Measurements from ENCODE around the gene DDX1. TPM values are rescaled to one million over a fixed set of nuclear protein-coding genes. Genes with fewer than 3 reads are reported as not detected.

The DDX1 gene
- total and polyA plus RNA-seq, 9 of the 15 experiments (the other 6 are each of a cell fraction or from before 2014, with no cell fraction given), result 116 to 277 (median 232) TPM

- DNase-seq (ENCODE audit: extremely low read depth in 1 of 4, low spot score in 3 of 4) (peak; percentile 74 to 83 (median 78)), ATAC-seq (peak; percentile 97), FAIRE-seq (peak; percentile 88)
- H4K20me1 ChIP-seq (replicated peaks; ENCODE audit: control insufficient read depth, insufficient read depth, low read length), result no peaks in the 10 kb centered on the region
- no peaks in the 10 kb centered on the region for H3K27me3 ChIP-seq (ENCODE audit: control insufficient read depth in 2 of 2, insufficient read depth in 2 of 2, low read length in 2 of 2)
- no peaks in the 10 kb centered on the region for H3K9me3 ChIP-seq (replicated peaks; ENCODE audit: control insufficient read depth, insufficient read depth, low read depth, low read length)
- no peak overlapping the region for H3K4me2 ChIP-seq (ENCODE audit: insufficient read depth, low read length)
- no peak overlapping the region for H2AFZ ChIP-seq (ENCODE audit: low read depth, low read length)
- no peaks in the 10 kb centered on the region for H3K79me2 ChIP-seq (ENCODE audit: control insufficient read depth, insufficient read depth, low read length)
- no peaks in the 10 kb centered on the region for H3K9me1 ChIP-seq (ENCODE audit: control insufficient read depth, insufficient read depth, low read length)
- in situ Hi-C loops (cut with MboI) (loop anchor here (5.0 kb wide), 1 partner anchor 110 kb away; no protein-coding TSS in a partner anchor), intact Hi-C loops (cut with micrococcal nuclease) (loop anchor here (1.0 to 10.0 kb wide), 6 partner anchors 111 to 972 kb away; no protein-coding TSS in a partner anchor)
- ChIA-PET POLR2A (no interaction called here), CTCF (ENCODE audit: low intra/inter-chr PET ratio) (interaction anchor here (0.6 to 2.5 kb wide), 4 partner anchors 112 to 971 kb away, joined by 3 to 18 read pairs (median 10); no protein-coding TSS in a partner anchor)
- no peak overlapping the region for H3K9ac ChIP-seq (ENCODE audit: insufficient read depth in 1 of 2, low read depth in 2 of 2, low read length in 2 of 2)
- no peak overlapping the region for H3K4me3 ChIP-seq
- H3K27ac ChIP-seq (ENCODE audit: extremely low read depth, low read depth, low read length), result no peak overlapping the region
- H3K4me1 ChIP-seq (replicated peaks in 1 of 2; ENCODE audit: control insufficient read depth in 2 of 2, insufficient read depth in 2 of 2, low read length in 2 of 2), result no peaks in the 10 kb centered on the region; a peak in 1 of 5 replicates
- no TSS peak for BruUV-seq (replicated peaks)
- peaks cover 70% of the 10 kb centered on the region for H3K36me3 ChIP-seq (ENCODE audit: control insufficient read depth, insufficient read depth, low read length)
- 25% methylated on average over 6 of the region's 6 CpGs for WGBS (ENCODE audit: insufficient coverage, low coverage, missing lambda C conversion rate)
- TF ChIP-seq ZNF586 (CRISPR knock-in tag; conservative IDR thresholded peaks at IDR 0.05), result no peak
- TF ChIP-seq MAFF (IDR thresholded peaks at IDR 0.05; ENCODE audit: low read length), result no peak
- TF ChIP-seq JUND (IDR thresholded peaks at IDR 0.05; ENCODE audit: borderline replicate concordance, low read depth, low read length), result peak; percentile 36
- no peak for TF ChIP-seq JUND (tag; IDR thresholded peaks at IDR 0.05; ENCODE audit: borderline replicate concordance, low read depth, low read length)
- TF ChIP-seq CREM (IDR thresholded peaks at IDR 0.05; ENCODE audit: low read depth), result peak; percentile 45; the same call in 1 of the 2 replicates
- TF ChIP-seq ZNF695 (CRISPR knock-in tag; IDR thresholded peaks at IDR 0.05), result no peak
- no peak for TF ChIP-seq ZNF75A (CRISPR knock-in tag; IDR thresholded peaks at IDR 0.05)
- 0 out of 2 replicates have a peak, but pooled peaks have one; percentile 66 for TF ChIP-seq XRCC5 (IDR thresholded peaks at IDR 0.05; ENCODE audit: low read depth, low read length)
- peak; percentile 58; the same call in 1 of the 2 replicates for TF ChIP-seq ZNF384 (IDR thresholded peaks at IDR 0.05; ENCODE audit: low read depth, low read length)
- peak; percentile 61; the same call in 1 of the 2 replicates for TF ChIP-seq STAG1 (CRISPR knock-in tag; IDR thresholded peaks at IDR 0.05; ENCODE audit: borderline replicate concordance)
- TF ChIP-seq DEAF1 (CRISPR knock-in tag; IDR thresholded peaks at IDR 0.05), result peak; percentile 89
- no peak for TF ChIP-seq RBM39 (optimal IDR thresholded peaks at IDR 0.05; ENCODE audit: low read depth, low read length)
- TF ChIP-seq SETDB1 (IDR thresholded peaks at IDR 0.05; ENCODE audit: low read length), result no peak
- TF ChIP-seq MAZ (CRISPR knock-in tag; conservative IDR thresholded peaks at IDR 0.05 in 1 of 2, IDR thresholded peaks at IDR 0.05 in 1 of 2), result peak in 1 of 2 experiments; percentile 55; a peak in 1 of 4 replicates
- TF ChIP-seq ATF7 (IDR thresholded peaks at IDR 0.05), result peak; percentile 22; the same call in 1 of the 2 replicates
- TF ChIP-seq POLR2AphosphoS5 (IDR thresholded peaks at IDR 0.05; ENCODE audit: control insufficient read depth, insufficient read depth, low read depth, low read length), result 0 out of 2 replicates have a peak, but pooled peaks have one; percentile 38
- TF ChIP-seq RAD21 (CRISPR knock-in tag; conservative IDR thresholded peaks at IDR 0.05 in 1 of 2, IDR thresholded peaks at IDR 0.05 in 1 of 2), result peak; percentile 90 to 94
- TF ChIP-seq THAP7 (CRISPR knock-in tag; IDR thresholded peaks at IDR 0.05), result no peak
- no peak for TF ChIP-seq BMI1 (IDR thresholded peaks at IDR 0.05; ENCODE audit: low read length)
- no peak for TF ChIP-seq ZNF354B (CRISPR knock-in tag; IDR thresholded peaks at IDR 0.05)
Measured at GRCh38 chr2:15636972-15637785, 45.5 kb downstream of the DDX1 start.

All from K562 (cell line).